ENCODE data around the gene APC2. TPM values are rescaled to one million over a fixed set of nuclear protein-coding genes. Genes with fewer than 3 reads are reported as not detected.

Gene APC2
- total and polyA plus RNA-seq, 12 donors, result 0.06 to 12.9 (median 0.77) TPM

GRCh38 chr19:1420590-1420989 lies 29.3 kb upstream of the APC2 start:
- no peak overlapping the region for H3K27ac ChIP-seq
- no peaks in the 10 kb centered on the region for H3K27me3 ChIP-seq
- DNase-seq, result no peak
- H3K4me1 ChIP-seq (replicated peaks in 1 of 2), result peaks cover 18 to 59% of the 10 kb centered on the region in 2 donors
- WGBS, 4 donors, result 91 to 93% (median 92%) methylated on average over 15 of the region's 15 CpGs
- H3K9me3 ChIP-seq (replicated peaks in 1 of 3), result no peaks in the 10 kb centered on the region
- intact Hi-C loops (cut with DNase I), result no loop called here
- no peak for TF ChIP-seq CTCF (IDR thresholded peaks at IDR 0.05)
- no peak for TF ChIP-seq POLR2A (IDR thresholded peaks at IDR 0.05)
- no peak overlapping the region for H3K4me3 ChIP-seq
- peaks cover 0 to 59% of the 10 kb centered on the region in 2 donors for H3K36me3 ChIP-seq (replicated peaks in 1 of 2)

- H3K27ac ChIP-seq, result peak overlapping the region; percentile 50 to 86 (median 65)
These were observed 28.5 kb upstream of the APC2 start for GRCh38 chr19:1421218-1421957.

GRCh38 chr19:1421958-1422305 lies 28.0 kb upstream of the APC2 start:
- Histone ChIP-seq H3K4me3 (no peak overlapping the region), H3K9me3 (replicated peaks in 1 of 3) (no peaks in the 10 kb centered on the region), H3K36me3 (replicated peaks in 1 of 2) (peaks cover 0 to 66% of the 10 kb centered on the region in 2 donors), H3K27me3 (no peaks in the 10 kb centered on the region), H3K4me1 (replicated peaks in 1 of 2) (peaks cover 4 to 45% of the 10 kb centered on the region in 2 donors), H3K27ac (peak overlapping the region; percentile 50 to 86 (median 65))
- TF ChIP-seq POLR2A (IDR thresholded peaks at IDR 0.05), result no peak
- no peak for TF ChIP-seq CTCF (IDR thresholded peaks at IDR 0.05)
- no peak for DNase-seq
- intact Hi-C loops (cut with DNase I), result no loop called here
- WGBS, 4 donors, result 60 to 95% (median 70%) methylated on average over 1 to 22 of the region's 22 CpGs

More at GRCh38 chr19:1421218-1421957, 28.5 kb upstream of the APC2 start:
- peaks cover 10 to 51% of the 10 kb centered on the region in 2 donors for H3K4me1 ChIP-seq (replicated peaks in 1 of 2)
- H3K27me3 ChIP-seq, result no peaks in the 10 kb centered on the region
- peaks cover 0 to 66% of the 10 kb centered on the region in 2 donors for H3K36me3 ChIP-seq (replicated peaks in 1 of 2)
- intact Hi-C loops (cut with DNase I), result no loop called here
- H3K4me3 ChIP-seq, result no peak overlapping the region
- TF ChIP-seq POLR2A (IDR thresholded peaks at IDR 0.05) (no peak), CTCF (IDR thresholded peaks at IDR 0.05) (no peak)
- no peaks in the 10 kb centered on the region for H3K9me3 ChIP-seq (replicated peaks in 1 of 3)
- no peak for DNase-seq
- 89 to 92% (median 91%) methylated on average over 22 to 37 of the region's 37 CpGs for WGBS, 4 donors

GRCh38 chr19:1422360-1422759 lies 27.6 kb upstream of the APC2 start:
- intact Hi-C loops (cut with DNase I), result no loop called here
- Histone ChIP-seq H3K9me3 (replicated peaks in 1 of 3) (no peaks in the 10 kb centered on the region), H3K27ac (peak overlapping the region; percentile 50 to 86 (median 65)), H3K36me3 (replicated peaks in 1 of 2) (peaks cover 0 to 66% of the 10 kb centered on the region in 2 donors), H3K4me3 (no peak overlapping the region), H3K4me1 (replicated peaks in 1 of 2) (peaks cover under 1 to 41% of the 10 kb centered on the region in 2 donors), H3K27me3 (no peaks in the 10 kb centered on the region)
- peak in 4 of 7 donors; percentile 68 to 81 (median 75) for DNase-seq
- TF ChIP-seq POLR2A (IDR thresholded peaks at IDR 0.05), result peak in 1 of 2 donors; percentile 22
- TF ChIP-seq CTCF (IDR thresholded peaks at IDR 0.05), result no peak
- WGBS, 4 donors, result 33 to 38% (median 37%) methylated on average over 15 to 16 of the region's 16 CpGs
